Activated CD4-positive, CD25-positive, alpha-beta regulatory T cell treated with anti-CD3 and anti-CD28 coated beads, Interleukin-2, amount 50 U/mL, for 72 hours (primary cell): ENCODE data around the gene IBSP.

Experiments used
- DNase-seq: peaks from one replicate; pipeline ENCODE4 v3.0.0; 2021

Gene IBSP, protein sequence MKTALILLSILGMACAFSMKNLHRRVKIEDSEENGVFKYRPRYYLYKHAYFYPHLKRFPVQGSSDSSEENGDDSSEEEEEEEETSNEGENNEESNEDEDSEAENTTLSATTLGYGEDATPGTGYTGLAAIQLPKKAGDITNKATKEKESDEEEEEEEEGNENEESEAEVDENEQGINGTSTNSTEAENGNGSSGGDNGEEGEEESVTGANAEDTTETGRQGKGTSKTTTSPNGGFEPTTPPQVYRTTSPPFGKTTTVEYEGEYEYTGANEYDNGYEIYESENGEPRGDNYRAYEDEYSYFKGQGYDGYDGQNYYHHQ

GRCh38 chr4:87799301-87800113, at the start of gene IBSP:
Gene IBSP, plus strand, starts transcription at chr4:87799554. Its CDS starts 2,808 bp downstream, at chr4:87802362.
- no peak for DNase-seq

GRCh38 chr4:87749883-87750282, 49.5 kb upstream of the IBSP start:
- no peak for DNase-seq

DNA sequence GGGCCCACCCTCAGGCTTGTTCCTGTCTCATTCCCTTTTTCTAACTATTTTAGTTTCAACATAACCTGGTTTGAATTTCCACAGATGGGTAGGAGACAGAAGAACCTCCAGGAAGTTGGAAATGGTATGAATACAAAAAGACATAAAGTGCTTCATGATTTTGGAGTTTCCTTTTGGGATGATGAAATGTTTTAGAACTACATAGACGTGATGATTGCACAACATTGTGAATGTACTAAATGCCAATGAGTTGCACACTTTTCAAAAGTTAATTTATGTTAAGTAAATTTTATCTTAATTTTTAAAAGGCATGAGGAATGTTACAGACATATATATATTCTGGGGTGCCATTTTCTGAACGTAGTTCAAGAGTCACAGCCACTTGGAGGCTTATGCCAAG, 41.1 kb upstream of the IBSP start:
- no peak for DNase-seq

- DNase-seq = no peak
Measured at GRCh38 chr4:87762311-87762710, 37.0 kb upstream of the IBSP start.

GRCh38 chr4:87781569-87781968, 17.8 kb upstream of the IBSP start:
- DNase-seq = no peak

DNA sequence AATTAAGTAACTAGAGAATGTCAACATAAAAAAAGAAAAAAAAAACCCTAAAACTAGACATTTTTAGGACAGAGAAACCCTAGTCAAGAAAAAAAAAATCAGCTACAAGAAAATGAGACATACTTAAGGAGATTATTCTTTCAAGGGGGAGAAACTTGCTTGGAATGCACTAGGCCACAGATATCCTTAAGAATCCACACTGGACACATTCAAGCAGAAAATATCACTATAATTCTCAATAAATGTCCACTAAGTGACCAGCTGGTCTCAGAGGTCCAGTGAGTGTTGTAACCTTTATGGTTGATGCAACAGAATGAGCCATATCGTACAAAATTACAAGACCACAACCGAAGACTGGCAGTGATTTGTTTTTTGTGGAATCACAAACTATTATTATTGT, 15.6 kb upstream of the IBSP start:
- no peak for DNase-seq

DNA sequence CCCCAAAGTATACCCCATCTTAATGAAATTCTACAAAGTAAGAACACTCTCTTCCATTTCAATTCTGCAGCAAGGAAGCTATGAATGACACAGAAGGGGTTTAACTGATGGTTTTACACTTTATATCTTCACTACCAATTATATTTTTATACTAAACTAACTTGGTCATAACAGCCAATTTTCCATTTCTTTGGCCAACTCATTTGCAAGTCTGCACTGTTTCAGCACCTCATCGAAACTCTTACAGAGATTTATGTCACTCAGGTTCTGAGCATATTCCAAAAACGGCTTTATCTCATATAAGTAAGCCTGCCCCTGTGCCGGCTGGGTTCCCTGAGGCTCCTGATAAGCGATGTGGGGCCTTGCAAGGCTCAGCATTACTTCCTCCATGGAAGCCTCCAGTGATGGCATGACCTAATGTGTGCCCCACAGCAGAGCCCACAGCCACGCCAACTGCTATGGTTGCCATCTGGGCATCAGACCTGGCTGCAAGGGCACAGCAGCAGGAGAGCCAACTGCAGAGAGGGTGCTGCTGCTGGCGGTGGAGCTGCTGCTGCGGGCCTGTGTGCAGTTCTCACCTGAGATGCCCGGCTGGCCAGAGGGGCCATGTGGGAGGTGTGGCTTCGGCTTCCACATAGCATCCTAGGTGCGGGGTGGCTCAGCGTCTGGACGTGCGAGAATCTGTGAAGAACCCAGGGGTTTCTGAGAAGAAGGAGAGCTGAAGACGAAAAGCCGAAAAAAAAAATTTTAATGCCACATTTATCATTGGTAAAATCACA, 13.4 kb upstream of the IBSP start:
- no peak for DNase-seq

GRCh38 chr4:87802858-87803257, 3.5 kb downstream of the IBSP start:
- no peak for DNase-seq

DNA sequence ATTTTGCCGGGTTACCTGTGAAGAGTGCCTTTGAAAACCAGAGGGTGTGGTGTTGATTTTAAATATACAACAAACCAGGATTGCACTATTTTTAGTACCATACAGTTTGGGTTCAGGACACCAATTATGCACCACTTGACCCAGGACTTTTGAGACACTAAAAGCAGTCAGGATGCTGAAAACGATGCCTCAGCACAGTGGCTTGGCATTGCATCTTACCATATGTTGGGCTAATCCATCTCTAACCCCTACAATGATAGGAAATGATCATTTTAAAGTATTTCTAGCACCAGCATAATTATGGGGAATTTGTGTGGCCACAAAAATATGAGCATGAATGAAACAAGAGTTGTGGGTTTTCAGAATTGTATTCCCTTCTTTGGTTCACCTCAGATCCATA, 4.1 kb downstream of the IBSP start:
- no peak for DNase-seq

DNA sequence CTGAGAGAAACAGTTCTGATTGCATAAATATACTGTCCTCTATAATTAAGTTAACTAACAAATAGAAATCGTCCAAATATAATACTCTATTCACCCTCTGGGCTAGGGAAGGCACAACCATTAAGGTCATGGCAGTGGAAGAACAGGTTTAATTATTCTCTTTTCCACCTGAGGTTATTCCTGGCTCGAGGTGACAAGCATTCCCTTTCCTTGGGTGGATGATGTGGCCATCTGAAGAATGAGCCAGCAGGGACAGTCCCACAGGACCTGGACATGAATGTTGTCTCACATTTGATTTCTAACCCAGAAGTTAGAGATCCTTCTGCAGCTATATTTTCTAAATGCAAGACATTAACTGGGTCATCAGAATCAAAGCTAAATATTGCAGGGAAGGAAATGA, 5.5 kb downstream of the IBSP start:
- no peak for DNase-seq

GRCh38 chr4:87805971-87806370, 6.6 kb downstream of the IBSP start:
- no peak for DNase-seq

- DNase-seq = no peak
Measured at GRCh38 chr4:87806520-87806919, 7.2 kb downstream of the IBSP start.

DNA sequence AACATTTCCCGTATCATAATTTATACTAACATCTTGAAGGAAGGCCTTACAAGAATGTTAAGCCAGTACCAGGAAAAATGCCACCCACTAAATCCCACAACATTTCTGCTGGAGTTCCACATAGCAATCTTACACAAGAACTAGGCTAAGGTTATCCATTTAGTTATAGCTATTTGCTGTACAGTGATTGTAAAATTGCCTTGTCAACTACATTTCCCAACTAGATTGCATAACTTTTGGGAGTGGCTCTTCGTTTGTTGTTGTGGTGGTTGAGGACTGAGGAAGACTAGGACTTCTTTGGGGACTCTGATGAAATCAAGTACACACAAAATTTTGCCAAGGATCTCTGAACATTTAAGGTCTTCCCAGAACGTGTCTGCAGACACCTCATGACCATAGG, 8.0 kb downstream of the IBSP start:
- DNase-seq = no peak

- no peak for DNase-seq
Measured at GRCh38 chr4:87811977-87812376, 12.6 kb downstream of the IBSP start.

DNA sequence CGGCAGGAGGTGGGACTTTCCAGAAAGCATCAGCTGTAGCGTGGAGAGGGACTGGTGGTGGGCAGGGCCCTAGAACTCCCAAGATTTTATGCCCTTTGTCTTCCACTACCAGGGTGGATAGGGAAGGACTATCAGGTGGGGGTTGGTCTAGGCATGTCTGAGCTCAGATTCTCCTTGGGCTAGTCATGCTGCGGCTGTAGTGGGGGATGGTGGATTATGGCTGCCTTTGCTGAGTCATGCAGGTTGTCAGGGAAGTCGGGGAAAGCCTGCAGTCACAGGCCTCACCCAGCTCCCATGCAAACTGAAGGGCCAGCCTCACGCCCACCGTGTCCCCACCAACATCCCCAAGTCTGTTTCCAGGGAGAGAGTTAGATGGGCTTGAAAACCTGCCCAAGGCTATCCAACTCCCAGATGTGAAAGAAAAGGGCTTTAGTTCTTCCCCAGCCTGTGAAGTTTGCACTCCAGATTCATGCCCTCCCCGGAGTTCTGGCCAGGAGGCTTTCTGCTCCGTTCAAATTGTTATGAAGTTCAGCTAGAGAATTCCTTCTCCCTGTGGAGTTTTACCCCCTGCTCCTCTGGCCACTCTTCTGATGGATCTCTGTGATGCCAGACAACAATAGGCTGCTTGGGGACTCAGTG, 20.0 kb downstream of the IBSP start:
- no peak for DNase-seq

DNA sequence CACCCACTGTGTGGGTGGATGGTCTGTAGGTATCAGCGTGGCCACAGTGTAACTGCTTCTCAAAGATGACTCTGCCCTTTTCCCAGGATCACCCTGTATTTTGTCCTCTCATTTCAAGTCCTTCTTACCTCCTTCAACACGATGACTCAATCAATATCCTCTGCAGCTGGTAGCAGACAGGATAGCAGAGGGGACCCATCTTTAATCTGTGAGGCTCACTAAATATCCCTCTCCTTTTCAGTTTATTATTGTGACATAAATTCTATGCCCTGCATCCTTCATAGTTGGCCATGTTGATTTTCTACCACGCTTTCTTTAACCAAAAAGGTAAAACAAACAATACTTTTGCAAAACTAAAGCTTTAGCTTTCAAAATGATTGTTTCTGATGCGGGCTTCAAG, 23.8 kb downstream of the IBSP start:
- DNase-seq = no peak

GRCh38 chr4:87823724-87824123, 24.4 kb downstream of the IBSP start:
- no peak for DNase-seq

GRCh38 chr4:87824352-87824751, 25.0 kb downstream of the IBSP start:
- no peak for DNase-seq

DNA sequence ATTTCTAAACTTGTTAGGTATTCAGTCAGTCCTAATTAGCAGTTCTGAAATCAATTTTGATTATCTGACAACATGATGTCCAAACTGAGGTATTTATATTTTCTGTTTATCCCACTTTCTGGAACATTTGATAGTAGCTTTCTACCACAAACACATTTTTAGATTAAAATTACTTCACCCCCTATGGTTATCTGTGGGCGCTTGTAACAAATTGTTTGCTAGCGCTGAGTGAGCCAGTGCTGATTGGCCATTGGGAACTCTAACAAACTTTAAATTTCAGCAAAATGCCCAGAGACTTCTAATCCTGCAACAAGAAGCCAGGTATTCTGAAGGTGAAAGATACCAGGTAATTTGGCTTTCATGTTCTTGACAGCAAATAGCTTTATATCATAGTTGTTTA, 33.3 kb downstream of the IBSP start, which contains the start of gene MEPE:
Gene MEPE (plus strand): TSS at position 301 of the 400 bp plus-strand sequence. CDS start 1,746 bp downstream, outside the sequence.
- DNase-seq = no peak

DNA sequence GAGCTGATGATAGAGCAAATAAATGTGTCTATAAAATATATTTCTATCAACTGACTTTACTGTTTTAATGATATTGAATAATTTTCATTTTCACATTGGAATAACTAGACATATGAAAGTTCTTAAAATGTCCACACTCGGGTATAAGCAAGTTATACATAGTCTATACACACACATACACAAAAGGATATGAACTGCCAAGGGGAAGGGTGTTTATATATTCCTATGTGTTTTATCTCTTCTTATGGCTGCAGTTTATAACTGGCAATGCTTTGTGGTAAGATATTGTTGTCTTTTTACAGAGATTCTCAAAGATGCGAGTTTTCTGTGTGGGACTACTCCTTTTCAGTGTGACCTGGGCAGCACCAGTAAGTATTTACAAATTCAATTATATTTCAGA, 35.0 kb downstream of the IBSP start:
- DNase-seq = no peak

GRCh38 chr4:87835197-87835596, 35.8 kb downstream of the IBSP start:
- no peak for DNase-seq

DNA sequence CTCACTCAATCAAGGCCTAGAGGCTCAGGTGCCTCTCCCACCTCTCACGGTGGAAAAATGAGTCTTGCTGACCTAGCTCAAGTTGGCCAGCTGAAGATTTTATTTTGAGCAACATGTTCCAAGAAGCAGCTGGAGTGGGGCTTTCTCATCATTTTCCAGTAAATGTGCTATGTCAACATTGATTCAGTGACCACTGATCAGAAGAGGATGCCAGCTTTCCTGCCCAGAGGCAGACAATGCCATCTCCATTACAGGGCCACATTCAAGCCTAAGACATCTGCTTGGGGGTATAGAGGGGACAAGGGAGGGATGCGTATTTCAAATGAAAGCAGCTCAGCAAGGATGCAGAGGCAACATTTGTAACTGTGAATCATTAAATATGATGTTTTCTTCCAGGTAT, 36.4 kb downstream of the IBSP start:
- DNase-seq = no peak

DNA sequence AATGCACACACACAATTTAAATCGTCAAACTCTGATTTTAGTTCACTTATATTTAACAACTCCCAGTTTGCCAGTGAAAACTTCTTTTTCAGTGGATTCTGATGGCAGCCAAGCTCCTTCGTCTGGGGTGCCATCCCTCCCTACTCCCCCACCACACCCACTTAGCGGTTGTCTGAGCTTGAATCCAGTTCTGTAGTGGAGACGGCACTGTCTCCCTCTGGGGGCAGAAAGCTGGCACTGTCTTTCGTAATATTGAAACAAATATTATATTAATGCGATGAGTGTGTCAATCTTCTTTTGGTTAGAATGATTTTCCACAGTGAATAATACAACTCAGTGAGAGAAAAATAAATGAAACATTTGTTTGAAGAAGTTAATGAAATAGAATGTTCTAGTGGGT, 38.9 kb downstream of the IBSP start:
- no peak for DNase-seq
